GM18502 (cell line): ENCODE data around the gene APBB1.
A peak's percentile ranks its signal among the peaks of the same experiment; 100 is the strongest.

Experiments used
- ATAC-seq: cut with Tn5 transposase; IDR thresholded peaks from one replicate; pipeline ENCODE4 v1.9.1; 2021; ENCODE audit warnings: mild to moderate bottlenecking; ENCODE audit not compliant: unreplicated experiment, poor library complexity

The APBB1 gene

DNA sequence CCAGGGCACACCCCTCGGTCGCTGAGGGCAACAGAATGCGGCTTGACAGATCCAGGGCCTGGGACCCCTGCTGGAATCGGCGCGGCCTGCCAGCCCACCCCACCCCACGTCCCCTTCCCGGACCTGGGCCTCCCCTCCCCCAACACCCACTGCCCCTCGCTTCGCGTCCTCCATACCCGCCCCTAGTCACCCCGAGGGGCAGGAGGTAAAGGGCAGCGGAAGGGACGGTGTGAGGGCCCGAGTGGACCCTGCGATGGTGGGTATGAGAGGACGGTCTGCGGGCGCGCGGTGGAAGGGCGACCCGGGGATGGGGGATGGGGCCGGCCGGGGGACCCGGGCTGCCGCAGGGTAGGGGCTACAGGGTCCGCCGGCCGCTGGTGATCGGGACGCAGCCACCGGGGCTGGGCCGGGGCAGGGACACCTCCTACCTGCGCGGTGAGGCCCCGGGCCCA is 311 bp downstream of the APBB1 start:
- ATAC-seq, result no peak

DNA sequence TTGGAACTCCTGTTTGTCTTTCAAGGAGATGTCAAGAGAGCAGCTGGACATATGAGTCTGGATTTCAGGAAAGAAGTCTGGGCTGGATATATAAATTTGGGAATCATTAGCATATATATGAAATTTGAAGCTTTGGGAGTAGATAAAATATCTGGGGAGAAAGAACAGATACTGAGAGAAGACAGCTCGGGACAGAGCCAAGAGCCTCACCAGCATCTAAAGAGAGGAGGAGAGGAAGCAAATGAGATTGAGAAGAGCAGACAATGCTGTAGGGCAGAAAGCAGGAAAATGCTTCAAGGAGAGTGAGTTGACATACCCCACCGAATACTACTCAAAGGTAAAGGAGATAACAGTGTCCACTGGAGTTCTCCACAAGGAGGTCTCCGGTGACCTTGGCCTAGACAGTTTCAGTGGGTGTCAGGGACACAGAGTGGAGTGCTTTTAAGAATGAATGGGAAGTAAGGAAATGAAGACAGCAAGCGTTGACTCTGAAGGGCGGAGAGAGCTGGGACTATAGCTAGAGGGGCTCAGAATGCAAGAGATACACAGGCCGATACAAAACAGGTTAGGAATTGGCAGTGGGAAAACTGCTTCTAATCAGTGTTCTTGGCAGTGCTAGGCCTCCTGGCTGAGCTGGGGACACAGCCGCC is 862 bp downstream of the APBB1 start:
- no peak for ATAC-seq

DNA sequence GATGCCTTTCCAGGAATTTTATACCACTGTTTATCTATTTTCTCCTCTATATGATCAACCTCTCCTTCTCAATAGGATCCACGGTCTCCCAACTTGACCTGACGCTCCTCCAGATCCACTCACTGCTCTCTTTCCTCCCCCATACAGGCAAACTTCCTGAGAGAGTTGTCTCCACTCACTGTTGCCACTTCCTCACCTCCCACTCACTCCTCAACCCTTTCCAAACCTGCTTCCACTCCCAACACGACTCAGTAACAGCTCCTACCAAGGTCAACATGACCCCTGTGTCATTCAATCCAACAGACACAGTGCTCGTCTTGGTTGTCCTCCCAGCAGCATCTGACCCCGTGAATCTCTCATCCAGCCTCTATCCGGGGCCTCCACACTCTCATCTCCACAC is 3.1 kb downstream of the APBB1 start:
- no peak for ATAC-seq

DNA sequence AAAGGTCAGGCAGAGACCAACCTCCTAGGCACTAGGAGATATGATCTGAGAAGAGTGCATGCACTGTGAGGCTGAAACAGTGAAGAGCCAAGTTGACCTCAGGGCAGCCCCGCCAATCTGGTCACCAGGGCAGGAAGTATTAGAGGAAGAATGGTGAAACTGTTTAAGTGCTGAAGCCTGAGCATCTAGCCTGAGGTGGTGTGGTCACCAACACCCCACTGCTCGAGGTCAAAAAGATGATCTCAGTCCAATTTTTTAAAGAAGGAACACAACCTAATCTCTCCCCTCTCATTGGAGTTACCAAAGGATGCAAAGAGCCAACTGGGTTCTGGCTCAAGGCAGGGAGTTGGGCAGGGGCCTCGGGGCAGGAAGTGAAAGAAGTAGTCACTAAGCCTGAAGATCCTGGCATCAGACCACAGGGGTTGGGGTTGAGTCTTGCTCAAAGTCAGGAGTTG is 4.0 kb downstream of the APBB1 start:
- no peak for ATAC-seq

DNA sequence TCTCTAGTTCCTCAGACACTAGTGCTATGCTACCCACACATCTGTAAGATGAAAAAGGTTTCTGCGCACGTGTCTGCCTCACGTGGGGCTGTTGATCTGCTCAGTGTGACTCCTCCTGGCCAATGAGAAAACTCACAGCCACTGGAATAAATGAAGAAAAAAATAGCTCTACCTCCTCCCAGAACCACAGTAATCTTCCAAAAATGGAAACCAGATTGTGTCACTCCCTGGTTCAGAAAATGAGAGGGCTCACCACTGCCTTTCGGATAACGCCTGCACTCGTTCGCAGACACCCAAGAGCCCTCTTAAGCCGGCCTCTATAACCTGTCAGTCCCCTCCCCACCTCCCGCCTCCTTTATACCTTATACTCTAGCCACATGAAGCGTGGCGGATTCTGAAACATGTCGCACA is 5.1 kb downstream of the APBB1 start:
- no peak for ATAC-seq

GRCh38 chr11:6411594-6412031 is 7.3 kb downstream of the APBB1 start:
- ATAC-seq, result no peak

GRCh38 chr11:6410695-6411430 is 8.0 kb downstream of the APBB1 start:
- ATAC-seq, result no peak

DNA sequence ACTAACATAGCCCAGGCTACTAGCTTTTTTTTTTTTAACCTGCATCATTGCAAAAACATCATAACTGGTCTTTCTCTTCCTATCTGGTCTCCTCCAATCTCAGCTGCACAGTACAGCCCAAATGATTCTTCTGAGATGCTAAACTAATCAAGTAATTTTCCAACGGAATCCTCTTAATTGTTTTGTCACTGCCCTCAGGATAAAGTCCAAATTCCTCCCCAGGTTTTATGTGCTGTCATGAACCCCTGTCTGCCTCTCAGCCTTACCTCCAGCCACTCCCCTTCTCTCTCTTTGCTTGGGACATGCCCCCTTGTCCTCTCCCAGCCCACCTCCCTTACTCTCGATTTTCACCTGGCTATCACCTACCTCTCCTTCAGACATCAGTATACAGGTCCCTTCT is 12.5 kb downstream of the APBB1 start:
- no peak for ATAC-seq

DNA sequence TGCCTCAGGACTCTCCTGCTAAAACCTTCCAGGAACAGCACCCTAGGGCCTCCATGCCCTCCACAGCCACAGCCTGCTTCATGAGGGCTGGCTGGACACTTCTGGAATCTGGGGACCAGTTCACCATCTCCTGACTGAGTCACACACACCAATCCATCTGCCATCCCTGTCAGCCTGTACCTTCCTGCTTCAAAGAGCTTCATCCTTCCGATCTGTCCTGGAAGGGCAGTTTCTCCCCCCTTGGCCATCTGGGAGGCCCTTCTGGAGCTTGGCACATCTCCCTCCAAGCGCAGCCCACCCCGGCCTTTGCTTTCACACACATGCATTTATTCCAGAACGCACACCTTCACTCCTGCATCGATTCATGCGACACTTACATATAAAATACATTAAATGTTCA is 13.0 kb downstream of the APBB1 start:
- no peak for ATAC-seq

- no peak for ATAC-seq
Measured at GRCh38 chr11:6405052-6405667, 13.7 kb downstream of the APBB1 start.

DNA sequence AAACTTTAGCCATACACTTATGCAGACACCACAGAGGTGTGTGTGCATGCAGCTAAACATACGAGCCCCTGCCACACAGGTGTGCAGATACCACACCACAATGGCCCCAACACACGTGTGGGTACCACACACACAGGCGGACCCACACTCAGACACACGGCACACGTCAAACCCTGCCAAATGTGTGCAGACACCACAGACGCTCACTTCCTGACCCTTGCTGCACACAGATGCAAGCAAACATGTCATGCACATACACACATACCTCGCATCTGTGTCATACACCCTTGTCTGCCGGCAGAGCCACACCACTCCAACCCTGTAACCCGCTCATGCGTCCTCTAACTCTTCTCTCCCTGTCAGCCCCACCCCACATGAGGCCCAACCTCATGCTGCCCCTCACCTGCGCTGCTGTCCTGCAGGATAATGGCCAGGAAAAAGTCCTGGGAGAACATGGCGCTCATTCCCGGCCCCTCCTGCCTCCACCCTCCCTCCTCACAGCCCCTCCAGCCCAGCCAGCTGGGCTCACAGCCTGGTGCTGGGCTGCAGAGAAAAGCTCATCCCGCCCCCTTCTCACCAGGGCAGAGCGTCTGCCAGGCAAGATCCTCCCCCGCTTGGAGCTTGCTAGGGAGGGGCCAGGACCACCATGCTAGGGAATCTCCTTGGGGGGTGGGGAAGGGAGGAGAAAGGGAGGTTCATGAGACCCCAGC is 14.4 kb downstream of the APBB1 start:
- no peak for ATAC-seq

DNA sequence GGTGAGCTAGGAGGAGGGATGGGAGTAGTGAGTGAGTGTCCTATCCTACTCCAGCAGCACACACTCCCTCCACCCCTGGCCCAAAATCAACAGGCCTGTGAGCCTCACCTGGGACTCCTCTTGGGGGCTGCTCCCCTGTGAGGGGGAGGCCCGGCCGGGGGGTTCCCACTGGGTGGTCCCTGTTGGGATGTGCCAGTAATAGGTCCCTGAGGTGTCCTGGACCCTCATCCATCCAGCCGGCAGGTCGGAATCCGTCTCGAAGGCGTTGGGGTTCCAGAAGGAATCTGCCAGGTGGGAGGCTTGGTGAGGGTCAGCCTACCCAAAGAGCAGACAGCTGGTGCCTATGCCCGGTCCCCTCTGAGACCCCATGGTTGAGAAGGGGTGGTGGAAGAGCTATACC is 15.4 kb downstream of the APBB1 start:
- no peak for ATAC-seq

- ATAC-seq, result peak; percentile 96
Measured at GRCh38 chr11:6402561-6402981, 16.3 kb downstream of the APBB1 start.

- peak; percentile 54 for ATAC-seq
Measured at GRCh38 chr11:6402061-6402470, 16.8 kb downstream of the APBB1 start.

- ATAC-seq, result no peak
Measured at GRCh38 chr11:6401464-6401863, 17.4 kb downstream of the APBB1 start.

- ATAC-seq, result no peak
Measured at GRCh38 chr11:6400431-6401345, 18.2 kb downstream of the APBB1 start.

GRCh38 chr11:6397636-6398035 is 21.3 kb downstream of the APBB1 start:
- no peak for ATAC-seq

DNA sequence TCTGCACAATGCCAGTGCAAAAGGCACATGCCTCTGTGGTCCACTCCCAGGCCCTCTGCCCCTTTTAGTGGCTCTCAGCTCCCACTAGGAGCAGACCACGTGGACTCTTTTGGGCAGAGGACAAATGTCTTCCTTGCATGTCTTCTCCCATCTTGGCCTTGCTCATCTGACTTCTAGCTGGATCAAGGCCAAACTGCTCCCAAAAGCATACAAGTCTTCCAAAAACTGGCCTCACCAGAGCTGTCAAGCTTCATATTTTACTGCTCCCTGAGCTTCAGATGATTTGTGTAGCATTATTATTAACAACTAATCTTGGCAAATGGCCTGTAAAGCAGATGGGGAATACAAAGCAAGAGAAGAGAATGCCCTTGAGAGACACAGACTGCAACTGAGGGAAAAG is 21.7 kb downstream of the APBB1 start:
- ATAC-seq, result no peak

DNA sequence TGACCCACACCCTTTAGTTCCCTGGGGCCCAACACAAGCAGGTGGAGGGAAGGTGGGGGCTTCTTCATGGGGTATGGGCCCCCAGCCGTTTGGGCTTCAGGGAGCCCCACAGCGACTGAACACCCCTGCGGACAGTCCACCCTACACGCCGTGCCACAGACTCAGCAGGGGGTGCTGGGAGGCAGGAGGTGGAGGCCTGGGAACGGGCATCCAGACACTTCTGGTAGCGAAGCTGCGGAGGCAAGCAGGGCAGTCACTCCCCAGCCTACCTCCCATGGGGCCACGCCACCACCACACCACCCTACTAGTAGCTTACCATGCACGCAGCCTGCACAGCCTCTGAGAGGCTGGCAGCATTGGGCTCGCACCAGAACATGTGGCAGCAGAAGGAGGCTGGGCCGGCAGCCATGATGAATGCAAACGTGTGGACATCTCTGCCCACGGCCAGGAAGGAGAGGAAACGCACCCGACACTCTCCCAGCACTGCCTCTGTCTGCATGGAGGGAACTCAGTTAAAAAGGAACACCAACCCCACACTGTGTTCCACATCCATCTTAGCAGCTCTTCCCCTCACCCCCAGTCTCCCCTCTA is 23.3 kb downstream of the APBB1 start:
- ATAC-seq, result no peak
